H1 (cell line): ENCODE data around the gene NUBPL. TPM values are rescaled to one million over a fixed set of nuclear protein-coding genes. Genes with fewer than 3 reads are reported as not detected.

ENCODE experiments used
- CTCF ChIA-PET: fragments of 300-600 bp; sonication (Branson Sonifier 250); formaldehyde crosslinking; loops from one replicate; lab custom pipeline; 2021; ENCODE audit not compliant: partially characterized antibody; lab: Charles Lee
- POLR2A ChIA-PET: fragments of 300-600 bp; sonication (Branson Sonifier 250); formaldehyde crosslinking; loops from one replicate; lab custom pipeline; 2021; ENCODE audit warnings: inconsistent platforms; ENCODE audit not compliant: partially characterized antibody; lab: Charles Lee
- DNase-seq, 2 experiments: peaks; one replicate each; pipeline versions ENCODE4 v3.0.0 to v3.0.0-alpha.2; 2010 to 2022; ENCODE audit warnings: low spot score in 2 of 2, low read depth in 1 of 2, mixed read lengths in 1 of 2
- FAIRE-seq: peaks from 2 replicates; lab custom pipeline; 2011; peaks lifted over from hg19 to GRCh38; lab: Jason Lieb, UNC
- H2AFZ ChIP-seq: 2 replicates; pipeline ENCODE4 v1.8.1; 2012; ENCODE audit warnings: low read length, inconsistent platforms
- H2AK5ac ChIP-seq: 2 replicates; pipeline ENCODE4 v1.6.1; 2013; ENCODE audit warnings: low read depth, low read length
- H2BK120ac ChIP-seq: replicated peaks from 2 replicates; pipeline ENCODE3; 2013; ENCODE audit warnings: low read depth, low read length, inconsistent platforms
- H2BK12ac ChIP-seq: 2 replicates; pipeline ENCODE4 v1.6.1; 2013; ENCODE audit warnings: low read depth, low read length
- H2BK15ac ChIP-seq: 2 replicates; pipeline ENCODE4 v1.6.1; 2013; ENCODE audit warnings: low read length
- H2BK20ac ChIP-seq: 2 replicates; pipeline ENCODE4 v1.6.1; 2013; ENCODE audit warnings: low read length
- H2BK5ac ChIP-seq: 2 replicates; pipeline ENCODE4 v1.6.1; 2013; ENCODE audit warnings: low read depth, low read length
- H3K14ac ChIP-seq: 2 replicates; pipeline ENCODE4 v1.6.1; 2013; ENCODE audit warnings: inconsistent platforms; ENCODE audit not compliant: insufficient read length
- H3K18ac ChIP-seq: 2 replicates; pipeline ENCODE4 v1.6.1; 2013; ENCODE audit warnings: low read length; ENCODE audit errors: extremely low read depth
- H3K23ac ChIP-seq: 2 replicates; pipeline ENCODE4 v1.6.1; 2013; ENCODE audit warnings: inconsistent platforms; ENCODE audit not compliant: insufficient read length
- H3K23me2 ChIP-seq: 2 replicates; pipeline ENCODE4 v1.6.1; 2013; ENCODE audit warnings: low read depth, low read length
- H3K27ac ChIP-seq: 2 replicates; pipeline ENCODE4 v1.6.1; 2011; ENCODE audit warnings: low read depth, low read length, inconsistent platforms
- H3K27me3 ChIP-seq, 4 experiments: replicated peaks in 1 of 4; 1 replicate in 1 of 4; 2 replicates in 3 of 4; pipeline versions ENCODE4 v1.6.1 to v1.8.1; 2011 to 2013; ENCODE audit warnings: low read length in 3 of 4, mild to moderate bottlenecking in 3 of 4, inconsistent platforms in 2 of 4, mixed read lengths in 2 of 4, moderate library complexity in 1 of 4; ENCODE audit not compliant: control insufficient read depth in 3 of 4, insufficient read depth in 3 of 4; ENCODE audit errors: extremely low read depth in 1 of 4
- H3K36me3 ChIP-seq, 4 experiments: 2 replicates each; pipeline versions ENCODE4 v1.6.1 to v1.8.1; 2011 to 2013; ENCODE audit warnings: mild to moderate bottlenecking in 4 of 4, low read length in 3 of 4, moderate library complexity in 2 of 4, control low read depth in 1 of 4, inconsistent platforms in 1 of 4; ENCODE audit not compliant: insufficient read depth in 4 of 4, control insufficient read depth in 2 of 4
- H3K4ac ChIP-seq: replicated peaks from 2 replicates; pipeline ENCODE3; 2013; ENCODE audit warnings: low read length, low read depth, mixed read lengths, inconsistent platforms; ENCODE audit not compliant: insufficient read length
- H3K4me1 ChIP-seq, 4 experiments: replicated peaks in 1 of 4; 1 replicate in 1 of 4; 2 replicates in 3 of 4; pipeline versions ENCODE4 v1.6.1 to v1.8.1; 2011 to 2013; ENCODE audit warnings: low read length in 3 of 4, inconsistent platforms in 2 of 4, mixed read lengths in 1 of 4; ENCODE audit not compliant: insufficient read depth in 4 of 4, control insufficient read depth in 3 of 4
- H3K4me2 ChIP-seq, 2 experiments: 2 replicates each; pipeline versions ENCODE4 v1.6.1 to v1.8.1; 2011 to 2013; ENCODE audit warnings: low read depth in 2 of 2, low read length in 2 of 2, control low read depth in 1 of 2, inconsistent platforms in 1 of 2, mild to moderate bottlenecking in 1 of 2; ENCODE audit not compliant: insufficient read depth in 1 of 2
- H3K4me3 ChIP-seq, 4 experiments: fragments of 200-600, 300-600 bp in 1 of 4; sonication (generic), shearing (Covaris generic), sonication (Bioruptor Twin) in 1 of 4; 2 replicates each; pipeline versions ENCODE4 v1.5.1 to v1.8.1; 2011 to 2016; ENCODE audit warnings: low read length in 4 of 4, low read depth in 3 of 4, control low read depth in 2 of 4, inconsistent platforms in 2 of 4, mild to moderate bottlenecking in 2 of 4, mixed read lengths in 1 of 4, moderate library complexity in 1 of 4; ENCODE audit not compliant: insufficient read depth in 2 of 4; ENCODE audit errors: extremely low read depth in 1 of 4
- H3K56ac ChIP-seq: replicated peaks from 2 replicates; pipeline ENCODE3; 2013; ENCODE audit warnings: low read depth, mild to moderate bottlenecking, mixed read lengths, low read length, inconsistent platforms; ENCODE audit not compliant: insufficient read length
- H3K79me1 ChIP-seq: 2 replicates; pipeline ENCODE4 v1.6.1; 2013; ENCODE audit warnings: low read depth, low read length, control low read depth
- H3K79me2 ChIP-seq, 2 experiments: 2 replicates each; pipeline versions ENCODE4 v1.6.1 to v1.8.1; 2012 to 2013; ENCODE audit warnings: low read length in 2 of 2, mild to moderate bottlenecking in 2 of 2, inconsistent platforms in 1 of 2; ENCODE audit not compliant: insufficient read depth in 2 of 2, control insufficient read depth in 1 of 2
- H3K9ac ChIP-seq, 4 experiments: replicated peaks in 1 of 4; 1 replicate in 1 of 4; 2 replicates in 3 of 4; pipeline versions ENCODE4 v1.6.1 to v1.8.1; 2011 to 2013; ENCODE audit warnings: low read depth in 3 of 4, low read length in 3 of 4, control low read depth in 2 of 4, mild to moderate bottlenecking in 2 of 4, moderate library complexity in 2 of 4, inconsistent platforms in 1 of 4; ENCODE audit errors: extremely low read depth in 1 of 4
- H3K9me3 ChIP-seq, 2 experiments: 2 replicates each; pipeline versions ENCODE4 v1.6.1 to v1.8.1; 2012 to 2013; ENCODE audit warnings: mild to moderate bottlenecking in 2 of 2, moderate library complexity in 2 of 2, control low read depth in 1 of 2, inconsistent platforms in 1 of 2, low read depth in 1 of 2, low read length in 1 of 2, mixed read lengths in 1 of 2; ENCODE audit not compliant: insufficient read depth in 2 of 2
- H4K20me1 ChIP-seq, 2 experiments: replicated peaks in 1 of 2; 2 replicates each; pipeline versions ENCODE3 to v1.8.1; 2011 to 2013; ENCODE audit warnings: inconsistent platforms in 2 of 2, low read length in 2 of 2, mild to moderate bottlenecking in 1 of 2; ENCODE audit not compliant: insufficient read depth in 2 of 2, control insufficient read depth in 1 of 2
- H4K5ac ChIP-seq: 2 replicates; pipeline ENCODE4 v1.6.1; 2013; ENCODE audit warnings: low read length, low read depth, mixed read lengths, inconsistent platforms; ENCODE audit not compliant: insufficient read length
- H4K8ac ChIP-seq: 2 replicates; pipeline ENCODE4 v1.8.0; 2013; ENCODE audit warnings: mild to moderate bottlenecking, moderate library complexity, low read length, inconsistent platforms; ENCODE audit not compliant: insufficient read depth; ENCODE audit errors: extremely low read depth
- H4K91ac ChIP-seq: replicated peaks from 2 replicates; pipeline ENCODE3; 2013; ENCODE audit warnings: low read length, mixed read lengths, inconsistent platforms; ENCODE audit not compliant: insufficient read length
- BRCA1 ChIP-seq: IDR thresholded peaks from 2 replicates; pipeline ENCODE4 v1.6.1; 2012; ENCODE audit warnings: low read depth, low read length, improper control_type of control experiment
- CEBPB ChIP-seq: IDR thresholded peaks from 2 replicates; pipeline ENCODE4 v1.6.1; 2012; ENCODE audit warnings: low read depth, low read length
- GABPA ChIP-seq: IDR thresholded peaks from 2 replicates; pipeline ENCODE4 v1.6.1; 2011; ENCODE audit warnings: mild to moderate bottlenecking, low read length, moderate library complexity, borderline replicate concordance; ENCODE audit not compliant: insufficient read depth
- NANOG ChIP-seq: IDR thresholded peaks from 2 replicates; pipeline ENCODE4 v1.6.1; 2011; ENCODE audit warnings: low read length, low read depth, mild to moderate bottlenecking, inconsistent platforms; ENCODE audit not compliant: insufficient read depth, poor library complexity, severe bottlenecking
- SIX5 ChIP-seq: IDR thresholded peaks from 2 replicates; pipeline ENCODE4 v1.6.1; 2011; ENCODE audit warnings: mild to moderate bottlenecking, low read depth, low read length
- SP4 ChIP-seq: IDR thresholded peaks from 2 replicates; pipeline ENCODE4 v1.6.1; 2012; ENCODE audit warnings: low read length, inconsistent platforms
- TEAD4 ChIP-seq: IDR thresholded peaks from 2 replicates; pipeline ENCODE4 v1.6.1; 2012; ENCODE audit warnings: low read depth, low read length, inconsistent platforms, mixed read lengths
- WGBS, 2 experiments: shearing (Covaris generic) in 1 of 2; methylation state at CpG; one replicate each; pipeline versions ENCODE4 v1.1.6 to v1.1.7; 2013 to 2015; ENCODE audit warnings: low lambda C conversion rate in 2 of 2, mixed read lengths in 2 of 2, inconsistent platforms in 1 of 2, low coverage in 1 of 2, missing lambda C conversion rate in 1 of 2; ENCODE audit not compliant: insufficient replicate concordance in 2 of 2, insufficient coverage in 1 of 2, insufficient read length in 1 of 2; ENCODE audit errors: extremely low coverage in 1 of 2, missing lambda C conversion rate in 1 of 2; 5-methylcytosine and 5-hydroxymethylcytosine counted together
- polyA plus RNA-seq, 7 experiments: library from polyadenylated mRNA; depleted of rRNA in 3 of 7; stranded (reverse) in 5 of 7; unstranded in 2 of 7; fragments of >200 nt in 5 of 7; fragments of 200-250 nt in 2 of 7; gene quantifications; 1 replicate in 5 of 7; 2 replicates in 1 of 7; 4 replicates in 1 of 7; pipeline versions ENCODE4 v1.2.1 to v1.2.3, GENCODE V29; 2011 to 2013; ENCODE audit warnings: missing spikeins in 2 of 7, mixed read lengths in 2 of 7
- total RNA-seq: library from RNA; stranded (reverse); fragmentation: NEBNext Ultra II Directional; extraction: Animal tissue kit (Norgen Biotek cat#: 25700); gene quantifications from 2 replicates; pipeline ENCODE4 v1.2.1, GENCODE V29; 2021

The NUBPL gene
- total and polyA plus RNA-seq, 2 of the 8 experiments (the other 6 are each of a cell fraction or from before 2014, with no cell fraction given): 1.6 to 6.8 TPM

- WGBS, 2 experiments: 87% methylated on average over 13 of the region's 13 CpGs; no CpG with 5 or more reads in 1 of the 2 experiments
- Histone ChIP-seq H2BK5ac (no peak overlapping the region), H4K8ac (no peak overlapping the region)
Measured at GRCh38 chr14:31864937-31865855, 304.0 kb downstream of the NUBPL start.

More at GRCh38 chr14:31864937-31865855, 304.0 kb downstream of the NUBPL start:
- Histone ChIP-seq H3K23ac (no peak overlapping the region), H3K56ac (no peak overlapping the region), H3K9me3 (no peaks in the 10 kb centered on the region; a peak in 1 of 4 replicates), H3K27me3 (no peaks in the 10 kb centered on the region), H2BK120ac (no peak overlapping the region), H3K36me3 (no peaks in the 10 kb centered on the region), H4K91ac (no peak overlapping the region), H3K4me3 (no peak overlapping the region), H3K14ac (no peak overlapping the region), H3K4ac (no peak overlapping the region), H4K20me1 (no peaks in the 10 kb centered on the region), H2BK15ac (no peak overlapping the region), H3K79me2 (no peaks in the 10 kb centered on the region), H3K79me1 (no peaks in the 10 kb centered on the region), H2BK20ac (no peak overlapping the region), H4K5ac (no peak overlapping the region), H3K18ac (no peak overlapping the region), H3K27ac (no peak overlapping the region), H2AFZ (no peak overlapping the region), H3K4me2 (no peak overlapping the region), H3K23me2 (no peaks in the 10 kb centered on the region), H2BK12ac (no peak overlapping the region), H3K4me1 (no peaks in the 10 kb centered on the region), H3K9ac (no peak overlapping the region), H2AK5ac (no peak overlapping the region)
- ChIA-PET CTCF (no interaction called here), POLR2A (no interaction called here)
- FAIRE-seq (no peak), DNase-seq (no peak)
- TF ChIP-seq GABPA (no peak), NANOG (no peak), CEBPB (no peak), SP4 (no peak), BRCA1 (no peak), TEAD4 (no peak), SIX5 (no peak)
